NB4 (cell line): ENCODE measurements around the gene SMYD1.

Experiments
- MAX ChIP-seq: IDR thresholded peaks from 2 replicates; pipeline ENCODE4 v1.6.1; 2011; ENCODE audit warnings: low read depth, low read length
- TF ChIP-seq, protein P1 (sequence below): IDR thresholded peaks from one replicate; pipeline ENCODE4 v1.5.1; 2012; ENCODE audit warnings: low read depth, low read length

GRCh38 chr2:88092773-88093172, 25.1 kb downstream of the SMYD1 start:
- TF ChIP-seq, protein P1, sequence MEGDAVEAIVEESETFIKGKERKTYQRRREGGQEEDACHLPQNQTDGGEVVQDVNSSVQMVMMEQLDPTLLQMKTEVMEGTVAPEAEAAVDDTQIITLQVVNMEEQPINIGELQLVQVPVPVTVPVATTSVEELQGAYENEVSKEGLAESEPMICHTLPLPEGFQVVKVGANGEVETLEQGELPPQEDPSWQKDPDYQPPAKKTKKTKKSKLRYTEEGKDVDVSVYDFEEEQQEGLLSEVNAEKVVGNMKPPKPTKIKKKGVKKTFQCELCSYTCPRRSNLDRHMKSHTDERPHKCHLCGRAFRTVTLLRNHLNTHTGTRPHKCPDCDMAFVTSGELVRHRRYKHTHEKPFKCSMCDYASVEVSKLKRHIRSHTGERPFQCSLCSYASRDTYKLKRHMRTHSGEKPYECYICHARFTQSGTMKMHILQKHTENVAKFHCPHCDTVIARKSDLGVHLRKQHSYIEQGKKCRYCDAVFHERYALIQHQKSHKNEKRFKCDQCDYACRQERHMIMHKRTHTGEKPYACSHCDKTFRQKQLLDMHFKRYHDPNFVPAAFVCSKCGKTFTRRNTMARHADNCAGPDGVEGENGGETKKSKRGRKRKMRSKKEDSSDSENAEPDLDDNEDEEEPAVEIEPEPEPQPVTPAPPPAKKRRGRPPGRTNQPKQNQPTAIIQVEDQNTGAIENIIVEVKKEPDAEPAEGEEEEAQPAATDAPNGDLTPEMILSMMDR, result no peak
- TF ChIP-seq MAX, result no peak
